Sigmoid colon (tissue), 3 donors: ENCODE results near the gene PGAM4.

Experiments
- CTCF ChIP-seq, 4 experiments: fragments of 450-650 bp in 3 of 4; fragments of 200-600 bp in 1 of 4; IDR thresholded peaks; one replicate each; pipeline ENCODE4 v1.5.1; 2016 to 2019; ENCODE audit warnings: antibody characterized with exemption in 4 of 4, mild to moderate bottlenecking in 3 of 4, moderate library complexity in 2 of 4
- POLR2A ChIP-seq, 2 donors: fragments of 450-650 bp; IDR thresholded peaks; one replicate each; pipeline ENCODE4 v1.6.1; 2016; ENCODE audit warnings: antibody characterized with exemption in 2 of 2, mild to moderate bottlenecking in 2 of 2, moderate library complexity in 2 of 2

GRCh38 chrX:77962068-77962902 lies 7.2 kb downstream of the PGAM4 start:
- TF ChIP-seq POLR2A (IDR thresholded peaks at IDR 0.05): no peak
- TF ChIP-seq CTCF (IDR thresholded peaks at IDR 0.05): no peak
